GM18520 (cell line): ENCODE measurements around the gene KPRP.

Experiments used
- ATAC-seq: cut with Tn5 transposase; IDR thresholded peaks from one replicate; pipeline ENCODE4 v1.9.1; 2021; ENCODE audit not compliant: unreplicated experiment

KPRP gene, protein sequence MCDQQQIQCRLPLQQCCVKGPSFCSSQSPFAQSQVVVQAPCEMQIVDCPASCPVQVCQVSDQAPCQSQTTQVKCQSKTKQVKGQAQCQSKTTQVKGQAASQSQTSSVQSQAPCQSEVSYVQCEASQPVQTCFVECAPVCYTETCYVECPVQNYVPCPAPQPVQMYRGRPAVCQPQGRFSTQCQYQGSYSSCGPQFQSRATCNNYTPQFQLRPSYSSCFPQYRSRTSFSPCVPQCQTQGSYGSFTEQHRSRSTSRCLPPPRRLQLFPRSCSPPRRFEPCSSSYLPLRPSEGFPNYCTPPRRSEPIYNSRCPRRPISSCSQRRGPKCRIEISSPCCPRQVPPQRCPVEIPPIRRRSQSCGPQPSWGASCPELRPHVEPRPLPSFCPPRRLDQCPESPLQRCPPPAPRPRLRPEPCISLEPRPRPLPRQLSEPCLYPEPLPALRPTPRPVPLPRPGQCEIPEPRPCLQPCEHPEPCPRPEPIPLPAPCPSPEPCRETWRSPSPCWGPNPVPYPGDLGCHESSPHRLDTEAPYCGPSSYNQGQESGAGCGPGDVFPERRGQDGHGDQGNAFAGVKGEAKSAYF

DNA sequence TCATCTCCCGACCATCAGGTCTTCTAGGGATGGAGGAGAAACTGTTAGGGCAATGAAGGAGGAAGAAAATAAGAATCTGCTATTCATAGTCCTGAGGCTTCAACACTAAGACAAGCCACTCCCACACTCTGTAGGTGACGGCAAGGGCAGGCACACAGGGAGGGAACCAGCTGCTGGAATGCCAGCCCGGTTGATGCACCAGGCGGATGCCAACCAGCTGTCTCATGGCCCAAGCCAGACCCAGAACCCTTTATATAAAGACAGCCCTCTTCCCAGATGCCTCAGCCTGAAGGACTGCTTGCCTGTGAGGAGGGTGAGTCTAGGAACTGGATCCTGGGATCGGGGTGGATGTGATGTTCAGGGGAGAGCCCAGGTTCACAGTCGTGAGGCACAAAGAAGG, at the start of gene KPRP:
Gene KPRP (plus strand): TSS at position 279 of the 400 bp plus-strand sequence. CDS start 1,564 bp downstream, outside the sequence.
- ATAC-seq, result no peak

DNA sequence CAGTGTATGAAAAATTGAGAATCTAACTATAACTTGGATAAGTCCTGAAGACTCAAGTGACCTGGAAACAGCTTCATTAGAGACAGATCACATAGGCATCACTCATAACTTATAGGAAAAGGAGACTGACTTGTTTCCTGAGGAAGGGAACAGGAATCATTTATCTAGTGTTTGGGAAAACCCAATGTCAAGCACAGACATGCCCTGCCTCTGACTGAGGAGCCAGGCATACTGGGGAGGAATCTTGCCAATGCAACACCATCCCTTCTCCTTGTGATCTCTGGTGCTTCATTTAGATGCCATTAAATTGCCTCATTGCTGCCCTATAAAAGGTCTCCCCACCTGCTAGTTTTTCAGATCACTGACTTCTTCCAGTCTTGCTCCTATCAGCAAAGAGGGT, 39.6 kb upstream of the KPRP start:
- ATAC-seq, result no peak

DNA sequence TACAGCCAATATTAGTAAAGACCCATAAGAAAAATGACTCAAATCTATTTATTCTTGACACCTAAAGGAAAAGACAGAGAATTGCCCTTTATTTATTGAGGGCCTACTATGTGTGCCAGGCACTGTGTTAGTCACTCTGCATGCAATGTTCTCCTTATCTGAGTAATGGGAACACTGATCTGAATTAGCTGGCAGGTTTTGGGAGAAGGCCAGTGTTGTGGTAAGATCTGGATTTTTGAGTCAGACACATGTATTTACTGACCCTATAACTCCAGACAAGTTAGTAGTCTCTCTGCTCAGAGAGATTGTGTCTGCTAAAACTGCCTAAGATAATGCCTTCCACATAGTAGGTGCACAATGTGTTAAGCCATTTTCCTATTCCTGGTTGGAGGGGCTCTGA, 32.6 kb upstream of the KPRP start:
- ATAC-seq, result no peak

DNA sequence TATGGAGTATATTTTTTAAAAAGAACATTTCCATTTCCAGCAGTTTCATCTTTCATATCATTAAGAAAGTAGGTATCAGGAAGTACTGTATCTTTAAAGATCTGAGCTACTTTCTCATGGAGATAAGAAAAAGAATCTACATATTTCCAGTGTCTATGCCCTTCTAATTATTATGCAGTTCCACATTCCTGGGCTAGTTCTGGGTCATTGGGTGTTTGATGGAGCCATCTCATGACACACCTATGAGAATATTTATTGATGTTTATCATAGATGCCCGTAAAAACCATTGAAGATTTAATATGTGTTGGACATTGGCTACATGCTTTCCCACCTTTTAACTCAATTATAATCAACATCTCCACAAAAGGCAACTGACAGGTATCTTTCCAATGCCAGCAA, 28.8 kb upstream of the KPRP start:
- no peak for ATAC-seq

DNA sequence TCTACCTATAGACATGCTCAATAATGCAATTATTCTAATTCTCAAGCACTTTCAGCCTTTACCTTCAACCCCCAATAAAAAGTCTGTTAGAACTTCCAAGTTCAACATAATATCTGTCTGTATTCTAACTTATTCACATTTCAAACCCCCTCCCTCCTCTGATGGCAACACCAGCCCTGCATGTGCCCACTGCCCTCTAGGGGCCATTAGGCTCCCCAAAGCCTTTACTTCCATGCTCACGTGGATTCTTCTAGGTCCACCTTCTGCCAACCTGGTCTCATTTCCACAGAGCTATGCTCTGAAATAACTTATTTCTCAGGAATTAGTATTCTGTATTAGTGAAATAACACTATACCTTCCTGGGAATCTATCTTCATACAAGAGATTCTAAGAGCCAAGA, 22.2 kb upstream of the KPRP start:
- no peak for ATAC-seq

DNA sequence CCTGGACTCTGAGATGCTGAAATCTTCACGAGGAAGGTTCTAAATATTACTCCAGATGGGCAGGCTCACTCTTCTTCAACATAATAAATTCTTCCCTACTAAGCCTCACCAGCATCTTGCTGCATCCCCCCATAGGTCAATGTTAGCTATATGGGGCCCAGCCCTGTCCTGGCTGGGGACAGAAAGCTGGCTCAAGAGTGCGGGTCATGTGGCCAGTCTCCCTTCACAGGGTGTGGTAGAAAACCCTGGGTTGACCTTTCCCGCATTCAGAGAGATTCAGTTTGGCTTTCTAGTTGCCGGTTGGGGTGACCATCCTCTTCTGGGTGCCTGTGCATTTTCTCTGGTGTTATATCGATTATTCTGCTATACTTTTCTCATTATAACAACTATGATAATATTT, 19.8 kb upstream of the KPRP start:
- no peak for ATAC-seq

DNA sequence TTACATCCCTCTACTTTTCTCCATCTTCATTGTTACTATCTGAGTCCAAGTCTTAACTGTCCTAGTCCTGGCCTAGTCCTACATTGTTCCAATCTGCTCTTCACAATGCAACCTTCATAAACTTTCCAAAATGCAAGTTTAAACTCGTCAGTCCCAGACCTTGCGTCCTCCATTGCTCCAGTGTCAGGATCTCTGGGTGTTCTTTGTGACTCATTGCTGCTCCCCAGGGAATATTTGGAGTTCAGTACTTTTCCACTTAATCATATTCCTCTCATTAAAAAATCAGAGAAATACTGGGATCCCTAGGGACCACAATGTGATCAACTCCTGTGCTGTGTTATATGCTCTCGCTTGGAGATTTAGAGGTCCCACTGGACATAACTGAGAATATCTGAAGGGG, 18.0 kb upstream of the KPRP start:
- ATAC-seq, result no peak

DNA sequence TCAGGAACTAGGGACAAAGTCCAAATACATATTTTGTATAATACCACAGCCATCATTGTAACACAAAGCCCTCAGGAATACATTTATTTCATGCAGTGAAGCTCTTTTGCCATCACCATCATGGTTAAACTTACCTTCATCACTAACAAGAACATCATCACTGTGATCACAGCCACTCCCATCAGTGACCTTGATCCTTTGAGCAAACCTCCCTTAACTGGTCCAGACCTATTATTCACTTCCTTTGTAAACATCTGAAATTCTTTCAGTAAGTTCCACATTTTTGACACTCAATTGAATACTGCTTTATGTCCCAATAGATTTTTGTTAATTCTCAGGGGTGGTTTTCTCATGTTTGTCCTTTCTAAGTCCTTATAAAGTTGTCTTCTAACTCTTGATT, 16.2 kb upstream of the KPRP start:
- no peak for ATAC-seq

DNA sequence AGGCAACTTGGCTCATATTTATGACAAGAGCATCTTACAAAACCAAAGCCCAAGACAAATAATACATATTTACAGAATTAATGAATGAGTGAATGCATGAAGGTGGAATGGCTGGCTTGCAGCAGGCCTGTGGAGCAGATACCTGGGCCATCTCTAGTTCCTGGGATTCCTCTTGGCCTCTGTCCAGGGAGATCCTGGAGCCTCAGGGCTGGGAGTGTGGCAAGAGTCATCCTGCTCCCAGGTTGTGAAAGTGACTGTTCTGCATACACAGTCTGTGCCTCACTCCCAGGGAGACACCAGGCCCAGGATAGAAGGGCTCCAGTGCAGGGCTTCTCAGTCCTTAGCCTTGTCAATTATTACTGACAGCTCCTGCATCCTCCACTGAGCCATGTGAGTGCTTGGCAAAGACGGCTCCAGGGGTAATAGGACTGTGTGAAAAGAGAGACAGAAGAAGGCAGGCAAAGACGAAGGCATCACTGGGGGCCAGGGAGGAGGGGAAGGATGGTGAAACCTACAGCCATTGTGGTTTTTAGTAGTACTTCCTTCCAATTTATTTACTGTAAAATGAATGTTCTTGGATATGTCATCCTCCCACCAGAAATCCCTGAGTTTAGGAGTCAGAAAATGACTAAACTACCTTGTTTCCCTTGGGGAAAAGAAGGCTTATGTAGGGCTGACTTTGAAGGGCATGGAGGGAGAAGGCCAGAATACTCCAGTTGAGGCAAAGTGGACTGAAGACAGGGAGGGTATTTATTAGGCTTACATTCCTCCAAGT, 14.3 kb upstream of the KPRP start:
- ATAC-seq, result no peak

DNA sequence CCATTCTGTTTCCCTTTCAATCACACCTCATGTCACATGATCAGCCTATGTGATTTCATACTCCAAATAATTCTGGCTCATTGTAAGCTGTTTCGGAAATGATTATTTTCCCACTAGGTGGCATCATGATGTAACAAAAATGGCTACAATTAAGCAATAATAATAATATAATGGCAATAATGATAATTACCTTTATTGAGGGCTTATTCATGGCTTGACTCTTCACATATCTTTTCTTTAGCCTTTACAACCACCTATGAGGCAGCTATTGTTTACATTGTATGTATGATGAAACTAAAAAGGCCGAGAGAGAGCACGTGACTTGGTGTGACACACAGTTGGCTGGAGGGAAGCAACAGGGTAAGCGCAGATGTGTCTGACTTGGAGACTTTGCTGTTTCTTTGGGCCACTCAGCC, 12.5 kb upstream of the KPRP start:
- no peak for ATAC-seq

DNA sequence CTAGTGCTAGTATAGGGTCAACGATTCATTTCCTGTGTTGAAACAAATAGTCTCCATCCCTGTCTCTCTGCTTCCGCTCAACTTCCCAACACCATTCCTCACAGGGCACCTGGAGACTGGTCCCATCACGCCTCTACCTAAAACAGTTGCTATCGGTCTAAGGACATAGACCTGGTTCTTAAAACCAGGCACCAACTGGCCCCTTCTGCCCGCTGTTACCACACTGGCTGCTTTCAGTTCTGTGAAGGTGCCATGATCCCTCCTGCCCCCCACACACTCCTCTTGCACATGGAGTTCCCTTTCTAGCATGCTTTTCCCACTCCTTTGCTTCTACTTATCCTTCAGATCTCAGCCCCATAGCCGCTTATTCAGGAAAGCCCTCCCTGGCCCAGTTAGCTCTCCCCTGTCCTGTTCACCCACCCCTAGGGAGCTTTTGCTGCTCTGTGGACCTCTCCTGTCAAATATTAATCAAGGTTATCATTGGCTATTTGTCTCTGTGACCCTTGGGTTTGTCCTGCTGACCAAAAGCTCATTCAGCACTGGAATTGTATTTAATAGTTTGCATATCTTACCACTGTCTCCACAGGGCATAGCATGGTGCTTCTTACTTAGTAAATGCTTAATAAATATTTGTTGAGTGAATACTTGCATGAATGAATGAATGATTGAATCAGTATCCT, 11.9 kb upstream of the KPRP start:
- no peak for ATAC-seq

DNA sequence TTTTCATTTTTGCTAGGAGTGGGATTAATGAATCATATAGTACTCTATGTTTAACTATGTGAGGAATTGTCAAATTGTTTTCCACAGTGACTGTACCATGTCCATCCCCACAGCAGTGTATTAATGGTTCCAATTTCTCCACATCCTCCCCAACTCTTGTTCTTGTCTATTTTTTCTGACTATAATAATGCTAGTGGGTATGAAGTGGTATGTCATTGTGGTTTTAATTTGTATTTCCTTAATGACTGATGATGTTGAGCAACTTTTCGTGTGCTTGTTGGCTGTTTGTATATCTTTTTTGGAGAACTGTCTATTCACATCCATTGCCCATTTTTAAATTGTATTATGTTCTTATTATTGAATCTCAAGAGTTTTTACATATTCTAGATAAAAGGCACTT, 10.0 kb upstream of the KPRP start:
- no peak for ATAC-seq

DNA sequence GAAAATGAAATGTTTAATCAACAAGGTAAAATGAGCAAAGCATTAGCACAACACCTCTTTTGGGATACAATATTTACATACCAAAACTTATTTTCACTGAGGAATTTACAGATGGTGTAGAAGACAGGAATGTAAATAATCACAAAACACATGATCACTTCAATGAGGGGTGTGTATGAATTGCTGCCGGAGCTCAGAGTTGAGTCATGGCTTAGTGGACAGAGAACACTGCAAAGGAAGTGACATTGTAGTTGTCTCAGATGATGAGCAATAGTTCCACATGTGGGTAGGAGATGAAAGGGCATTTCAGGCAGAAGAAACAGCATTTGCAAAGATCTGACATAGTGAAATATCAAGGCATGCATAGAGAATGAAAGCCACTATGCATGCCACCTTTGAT, 5.6 kb upstream of the KPRP start:
- ATAC-seq, result no peak

DNA sequence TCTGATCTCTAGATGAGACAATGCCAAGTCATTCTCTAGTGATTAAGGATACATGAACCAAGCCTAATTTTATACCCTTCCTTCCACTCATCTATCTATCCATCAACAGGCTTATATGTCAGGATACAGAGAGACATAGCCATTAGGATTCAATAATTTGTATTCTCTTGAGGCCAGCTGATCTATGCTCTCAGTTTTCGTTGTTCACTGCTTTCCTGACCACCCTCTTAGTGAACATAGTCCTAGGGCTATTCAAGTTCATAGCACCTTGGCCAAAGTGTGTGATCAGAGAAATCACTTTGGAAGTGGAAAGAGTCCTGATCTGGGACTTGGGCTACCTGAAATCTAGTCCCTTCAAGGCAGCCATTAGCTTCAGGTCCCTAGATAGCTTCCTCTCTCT, 4.2 kb upstream of the KPRP start:
- ATAC-seq, result no peak

DNA sequence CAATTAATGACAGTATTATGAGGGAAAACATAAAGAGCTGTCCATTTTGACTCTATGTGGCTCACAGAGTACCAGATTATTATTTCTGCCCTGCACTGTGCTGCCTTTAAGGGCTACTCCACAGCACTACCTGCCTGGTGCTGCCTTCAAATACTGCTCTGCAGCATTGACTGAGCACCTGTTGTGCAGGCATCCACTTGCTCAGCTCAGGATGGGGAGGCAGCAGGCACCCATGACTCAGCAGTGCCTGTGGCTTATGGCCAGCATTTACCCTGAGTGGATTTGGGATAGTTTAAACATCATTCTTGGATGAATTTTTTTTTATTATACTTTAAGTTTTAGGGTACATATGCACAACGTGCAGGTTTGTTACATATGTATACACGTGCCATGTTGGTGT, 953 bp upstream of the KPRP start:
- ATAC-seq, result no peak

DNA sequence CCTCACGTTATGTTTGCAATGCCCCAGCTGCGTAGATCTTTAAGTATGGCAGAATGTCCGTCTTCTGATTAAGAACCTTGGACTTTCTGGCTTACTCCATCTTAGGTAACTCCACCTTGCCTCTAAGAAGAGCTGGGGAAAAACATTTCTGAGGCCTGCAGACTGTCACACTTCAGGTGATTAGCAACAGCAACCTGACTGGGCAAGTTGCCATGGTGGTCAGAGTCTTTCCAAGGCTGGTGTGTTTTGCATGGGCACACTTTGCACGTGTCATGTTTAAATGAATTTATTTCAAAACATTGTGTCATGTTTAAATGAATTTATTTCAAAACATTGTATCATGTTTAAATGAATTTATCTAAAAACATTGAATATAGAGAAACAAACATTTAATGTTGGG, 811 bp downstream of the KPRP start:
- ATAC-seq, result no peak

DNA sequence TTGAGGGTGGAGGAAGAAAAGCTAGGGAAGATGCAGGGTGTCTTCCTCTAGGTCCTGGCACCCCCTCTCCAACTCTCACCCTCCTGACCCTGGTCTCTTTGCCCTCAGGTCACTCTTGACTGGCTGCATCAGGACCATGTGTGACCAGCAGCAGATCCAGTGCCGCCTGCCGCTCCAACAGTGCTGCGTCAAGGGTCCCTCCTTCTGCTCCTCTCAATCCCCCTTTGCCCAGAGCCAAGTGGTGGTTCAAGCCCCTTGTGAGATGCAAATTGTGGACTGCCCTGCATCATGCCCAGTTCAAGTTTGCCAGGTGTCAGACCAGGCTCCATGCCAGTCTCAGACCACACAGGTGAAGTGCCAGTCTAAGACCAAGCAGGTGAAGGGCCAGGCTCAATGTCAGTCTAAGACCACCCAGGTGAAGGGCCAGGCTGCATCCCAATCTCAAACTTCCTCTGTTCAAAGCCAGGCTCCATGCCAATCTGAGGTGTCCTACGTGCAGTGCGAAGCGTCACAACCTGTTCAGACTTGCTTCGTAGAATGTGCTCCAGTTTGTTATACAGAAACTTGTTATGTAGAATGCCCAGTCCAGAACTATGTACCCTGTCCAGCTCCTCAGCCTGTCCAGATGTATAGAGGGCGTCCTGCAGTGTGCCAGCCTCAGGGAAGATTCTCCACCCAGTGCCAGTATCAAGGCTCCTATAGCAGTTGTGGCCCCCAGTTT, 1.8 kb downstream of the KPRP start:
- no peak for ATAC-seq

DNA sequence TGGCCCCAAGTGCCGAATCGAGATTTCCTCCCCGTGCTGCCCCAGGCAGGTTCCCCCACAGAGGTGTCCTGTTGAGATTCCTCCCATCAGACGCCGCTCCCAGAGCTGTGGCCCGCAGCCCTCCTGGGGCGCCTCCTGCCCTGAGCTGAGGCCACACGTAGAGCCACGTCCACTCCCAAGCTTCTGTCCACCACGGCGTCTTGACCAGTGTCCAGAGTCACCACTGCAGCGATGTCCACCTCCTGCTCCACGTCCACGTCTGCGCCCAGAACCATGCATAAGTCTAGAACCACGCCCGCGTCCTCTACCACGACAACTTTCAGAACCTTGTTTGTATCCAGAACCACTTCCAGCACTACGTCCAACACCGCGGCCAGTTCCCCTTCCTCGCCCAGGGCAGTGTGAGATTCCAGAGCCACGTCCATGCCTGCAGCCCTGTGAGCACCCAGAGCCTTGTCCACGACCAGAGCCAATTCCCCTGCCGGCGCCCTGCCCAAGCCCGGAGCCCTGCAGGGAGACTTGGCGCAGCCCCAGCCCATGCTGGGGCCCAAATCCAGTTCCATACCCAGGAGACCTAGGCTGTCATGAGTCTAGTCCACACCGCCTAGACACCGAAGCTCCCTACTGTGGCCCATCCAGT, 2.8 kb downstream of the KPRP start:
- no peak for ATAC-seq

DNA sequence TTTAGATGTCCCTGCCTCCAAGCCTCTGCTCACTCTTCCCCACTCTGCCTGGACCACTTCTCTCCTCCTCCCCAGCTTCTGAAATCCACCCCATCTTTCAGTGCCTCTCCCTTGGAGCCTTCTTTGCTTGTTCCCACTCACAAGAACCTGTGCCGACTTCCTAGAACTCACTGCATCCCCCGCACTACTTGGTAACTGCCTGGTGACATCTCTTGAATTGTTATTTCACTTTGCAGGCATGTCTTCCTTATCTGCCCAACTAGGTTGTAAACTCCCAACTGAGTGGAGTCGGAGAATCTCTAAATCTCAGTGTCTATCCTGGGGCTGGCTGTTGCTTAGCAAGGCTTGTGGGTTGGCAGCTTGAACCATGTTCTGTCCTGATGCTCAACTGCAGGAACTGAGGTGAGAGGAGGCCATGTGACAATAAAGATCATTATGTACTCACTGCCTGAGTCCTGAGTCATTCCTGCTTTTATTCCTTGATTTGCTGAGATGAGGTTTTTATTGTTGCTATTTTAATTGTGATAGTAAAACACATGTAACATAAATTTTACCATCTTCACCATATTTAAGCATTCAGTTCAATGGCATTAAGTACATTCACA, 3.9 kb downstream of the KPRP start:
- no peak for ATAC-seq
